Transverse colon (tissue), 4 donors: ENCODE measurements around the gene LURAP1L. TPM values are rescaled to one million over a fixed set of nuclear protein-coding genes. Genes with fewer than 3 reads are reported as not detected.
A peak's percentile ranks its signal among the peaks of the same experiment; 100 is the strongest.

Experiments
- DNase-seq: peaks from one replicate; pipeline ENCODE4 v3.0.0-alpha.2; 2019
- H3K27ac ChIP-seq, 4 donors: fragments of 200-600 bp; sonication (generic); 2 replicates each; pipeline ENCODE4 v1.5.1; 2016 to 2018; ENCODE audit warnings: inconsistent platforms in 4 of 4
- H3K27me3 ChIP-seq: fragments of 200-600 bp; sonication (generic); 2 replicates; pipeline ENCODE4 v1.5.1; 2017; ENCODE audit warnings: inconsistent platforms
- H3K36me3 ChIP-seq, 4 donors: fragments of 200-600 bp; sonication (generic); 2 replicates each; pipeline ENCODE4 v1.5.1; 2017 to 2019; ENCODE audit warnings: inconsistent platforms in 4 of 4
- H3K4me1 ChIP-seq, 4 donors: fragments of 200-600 bp; sonication (generic); 2 replicates each; pipeline ENCODE4 v1.5.1; 2017 to 2020; ENCODE audit warnings: inconsistent platforms in 4 of 4
- H3K4me3 ChIP-seq, 4 donors: fragments of 200-600 bp; sonication (generic); 1 replicate in 1 of 4; 2 replicates in 3 of 4; pipeline versions ENCODE4 v1.5.1 to v1.6.1; 2017 to 2019; ENCODE audit warnings: inconsistent platforms in 4 of 4
- H3K9me3 ChIP-seq, 2 donors: fragments of 200-600 bp; sonication (generic); 2 replicates each; pipeline ENCODE4 v1.5.1; 2017 to 2019; ENCODE audit warnings: inconsistent platforms in 2 of 2
- CTCF ChIP-seq, 5 experiments: fragments of 200-600 bp in 3 of 5; fragments of 450-650 bp in 2 of 5; sonication (generic) in 3 of 5; IDR thresholded peaks; 1 replicate in 2 of 5; 2 replicates in 3 of 5; pipeline ENCODE4 v1.5.1; 2016 to 2017; ENCODE audit warnings: antibody characterized with exemption in 5 of 5, inconsistent platforms in 3 of 5, mild to moderate bottlenecking in 2 of 5, moderate library complexity in 1 of 5
- EP300 ChIP-seq: sonication (generic); formaldehyde crosslinking; IDR thresholded peaks from one replicate; pipeline ENCODE4 v1.6.1; 2017; ENCODE audit warnings: antibody characterized with exemption, low read depth
- POLR2A ChIP-seq: fragments of 450-650 bp; IDR thresholded peaks from one replicate; pipeline ENCODE4 v1.6.1; 2016; ENCODE audit warnings: antibody characterized with exemption, mild to moderate bottlenecking, moderate library complexity
- POLR2AphosphoS5 ChIP-seq, 3 donors: sonication (generic); formaldehyde crosslinking; IDR thresholded peaks; one replicate each; pipeline ENCODE4 v1.6.1; 2016; ENCODE audit warnings: antibody characterized with exemption in 3 of 3
- WGBS, 2 donors: methylation state at CpG; one replicate each; pipeline ENCODE4 v1.1.5; 2018; ENCODE audit warnings: low coverage in 1 of 2; 5-methylcytosine and 5-hydroxymethylcytosine counted together
- in situ Hi-C, 4 donors: fragments of 200-750 bp; cut with MboI; loops; one replicate each; pipeline versions ENCODE4 v1.15.0 to v1.15.1; 2017; ENCODE audit warnings: low sequenced_read_pairs in 3 of 4, low pct_ligation_motif_present in 1 of 4, low pct_unique_long_range_greater_than_20kb in 1 of 4
- intact Hi-C: fragments of 100-400 bp; cut with DNase I; formaldehyde crosslinking; loops from one replicate; pipeline ENCODE4 v1.15.1; 2023; ENCODE audit warnings: low total_unique reads
- total RNA-seq, 4 donors: library from RNA; depleted of rRNA; stranded (reverse); fragments of >200 nt; gene quantifications; one replicate each; pipeline ENCODE4 v1.1.0, GENCODE V29; 2016

The LURAP1L gene
- total RNA-seq, 4 donors from 2014 or later = 19.1 to 50.0 (median 34.5) TPM

- in situ Hi-C loops = no loop called here
- 38 to 47% methylated on average over 3 to 9 of the region's 9 CpGs for WGBS, 2 donors
- no peak overlapping the region for H3K4me3 ChIP-seq
- H3K9me3 ChIP-seq = no peaks in the 10 kb centered on the region
- DNase-seq = peak; percentile 82
- TF ChIP-seq EP300 (peak; percentile 92), CTCF (IDR thresholded peaks at IDR 0.05) (no peak), POLR2A (peak; percentile 50), POLR2AphosphoS5 (IDR thresholded peaks at IDR 0.05) (peak in 2 of 3 donors; percentile 63 to 74)
- peak overlapping the region; percentile 79 to 84 (median 81) for H3K27ac ChIP-seq
- H3K36me3 ChIP-seq = no peaks in the 10 kb centered on the region
- intact Hi-C loops = loop anchor here (10.0 kb wide), 1 partner anchor 67 kb away; no protein-coding TSS in a partner anchor
- peaks cover 22 to 67% (median 51%) of the 10 kb centered on the region in 4 donors for H3K4me1 ChIP-seq
- H3K27me3 ChIP-seq = no peaks in the 10 kb centered on the region
Measured at GRCh38 chr9:12817702-12818101, 42.9 kb downstream of the LURAP1L start.

DNA sequence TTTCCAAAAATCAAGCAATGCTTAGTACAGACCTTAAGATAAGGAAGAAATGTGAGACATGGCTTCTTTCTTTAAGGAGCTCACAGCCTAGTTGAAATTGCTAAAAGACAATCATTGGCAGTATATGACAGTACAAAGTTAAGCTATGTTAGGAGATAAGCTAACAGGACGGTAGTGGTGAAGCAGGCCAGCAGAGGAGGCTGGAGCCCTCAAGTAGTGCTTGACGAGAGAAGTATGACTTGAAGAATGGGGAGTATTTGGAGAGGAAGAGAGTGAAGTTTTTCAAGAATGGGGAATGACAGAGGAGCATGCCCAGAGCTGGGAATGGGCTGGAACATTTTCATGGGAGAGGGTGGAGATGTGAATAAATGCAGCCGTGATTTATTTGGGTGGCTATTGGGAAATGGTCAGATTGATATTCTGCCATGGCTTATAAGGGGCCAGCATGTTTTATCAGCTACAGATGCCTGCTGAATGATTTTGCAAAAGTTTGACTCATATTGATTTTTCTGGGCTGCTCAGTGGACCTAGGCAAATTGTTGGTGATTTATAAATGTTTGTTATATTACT is 43.7 kb downstream of the LURAP1L start:
- in situ Hi-C loops = no loop called here
- H3K4me3 ChIP-seq = no peak overlapping the region
- TF ChIP-seq POLR2A (no peak), POLR2AphosphoS5 (IDR thresholded peaks at IDR 0.05) (peak in 2 of 3 donors; percentile 14 to 31), EP300 (no peak), CTCF (IDR thresholded peaks at IDR 0.05) (peak in 3 of 5 experiments; percentile 18 to 67 (median 30))
- DNase-seq = peak; percentile 60
- intact Hi-C loops = loop anchor here (10.0 kb wide), 1 partner anchor 66 kb away; no protein-coding TSS in a partner anchor
- H3K27me3 ChIP-seq = no peaks in the 10 kb centered on the region
- peaks cover 19 to 59% (median 49%) of the 10 kb centered on the region in 4 donors for H3K4me1 ChIP-seq
- H3K27ac ChIP-seq = peak overlapping the region; percentile 79 to 84 (median 81)
- no peaks in the 10 kb centered on the region for H3K36me3 ChIP-seq
- WGBS, 2 donors = 20 to 37% methylated on average over 2 to 3 of the region's 3 CpGs
- no peaks in the 10 kb centered on the region for H3K9me3 ChIP-seq

DNA sequence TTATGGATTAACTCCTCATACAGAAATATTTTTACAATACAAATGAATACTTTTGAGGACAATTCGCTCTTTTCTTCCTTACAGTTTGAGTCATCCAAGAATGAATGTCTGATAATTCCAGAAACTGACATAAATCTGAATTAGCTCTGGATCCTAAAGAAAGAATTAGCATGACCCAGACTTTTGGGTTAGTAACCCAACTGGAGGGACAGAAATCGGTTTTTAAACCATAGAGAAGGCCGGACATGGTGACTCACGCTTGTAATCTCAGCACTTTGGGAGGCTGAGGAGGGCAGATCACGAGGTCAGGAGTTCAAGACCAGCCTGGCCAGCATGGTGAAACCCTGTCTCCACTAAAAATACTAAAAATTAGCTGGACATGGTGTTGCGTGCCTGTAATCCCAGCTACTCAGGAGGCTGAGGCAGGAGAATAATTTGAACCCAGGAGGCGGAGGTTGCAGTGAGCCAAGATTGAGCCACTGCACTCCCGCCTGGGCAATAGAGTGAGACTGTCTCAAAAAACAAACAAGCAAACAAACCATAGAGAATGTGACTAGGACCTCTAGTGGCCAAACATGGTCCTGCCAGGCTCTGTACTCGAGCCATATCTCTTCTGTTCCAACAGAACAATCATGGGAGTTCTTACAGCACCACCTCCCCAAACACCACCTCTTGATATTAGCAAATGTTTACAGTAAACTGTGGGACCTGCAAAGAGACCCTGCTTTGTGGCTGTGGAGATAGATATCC is 44.8 kb downstream of the LURAP1L start:
- in situ Hi-C loops = no loop called here
- Histone ChIP-seq H3K27me3 (no peaks in the 10 kb centered on the region), H3K4me3 (no peak overlapping the region), H3K4me1 (peaks cover 15 to 48% (median 41%) of the 10 kb centered on the region in 4 donors), H3K36me3 (no peaks in the 10 kb centered on the region), H3K27ac (peak overlapping the region; percentile 79 to 84 (median 81)), H3K9me3 (no peaks in the 10 kb centered on the region)
- intact Hi-C loops = loop anchor here (10.0 kb wide), 2 partner anchors 45 to 65 kb away; partner anchors contain the start of gene LURAP1L
- peak; percentile 19 for DNase-seq
- 60 to 85% methylated on average over 1 to 9 of the region's 9 CpGs for WGBS, 2 donors
- TF ChIP-seq POLR2AphosphoS5 (IDR thresholded peaks at IDR 0.05) (no peak), CTCF (IDR thresholded peaks at IDR 0.05) (peak; percentile 28 to 51 (median 49))

GRCh38 chr9:12822111-12822510 is 47.3 kb downstream of the LURAP1L start:
- TF ChIP-seq POLR2AphosphoS5 (IDR thresholded peaks at IDR 0.05) = no peak
- no peak for TF ChIP-seq EP300
- no peak for TF ChIP-seq POLR2A
- no peak for TF ChIP-seq CTCF (IDR thresholded peaks at IDR 0.05)
- Histone ChIP-seq H3K36me3 (no peaks in the 10 kb centered on the region), H3K4me3 (no peak overlapping the region), H3K27me3 (no peaks in the 10 kb centered on the region), H3K4me1 (peaks cover 15 to 23% (median 21%) of the 10 kb centered on the region in 4 donors), H3K9me3 (no peaks in the 10 kb centered on the region), H3K27ac (no peak overlapping the region)
- in situ Hi-C loops (no loop called here), intact Hi-C loops (loop anchor here (10.0 kb wide), 1 partner anchor 47 kb away; the partner anchor contains the start of gene LURAP1L)
- DNase-seq = no peak
- 81 to 83% methylated on average over 2 of the region's 2 CpGs for WGBS, 2 donors
